K562 treated with DMSO at 1 percent for 12 hours (cell line): ENCODE results near the gene RBM8A. TPM values are rescaled to one million over a fixed set of nuclear protein-coding genes. Genes with fewer than 3 reads are reported as not detected.

Experiments
- total RNA-seq: library from RNA; unstranded; fragments of 300-600 nt; gene quantifications from 2 replicates; pipeline ENCODE4 v1.2.3, GENCODE V29; 2022; ENCODE audit not compliant: insufficient read depth

RBM8A gene
- 153 and 174 TPM in 2 replicates for total RNA-seq

GRCh38 chr1:145927063-145927886 lies at the start of gene RBM8A:
RBM8A (minus strand) TSS chr1:145927484; CDS start chr1:145927426, 58 bp downstream.

DNA sequence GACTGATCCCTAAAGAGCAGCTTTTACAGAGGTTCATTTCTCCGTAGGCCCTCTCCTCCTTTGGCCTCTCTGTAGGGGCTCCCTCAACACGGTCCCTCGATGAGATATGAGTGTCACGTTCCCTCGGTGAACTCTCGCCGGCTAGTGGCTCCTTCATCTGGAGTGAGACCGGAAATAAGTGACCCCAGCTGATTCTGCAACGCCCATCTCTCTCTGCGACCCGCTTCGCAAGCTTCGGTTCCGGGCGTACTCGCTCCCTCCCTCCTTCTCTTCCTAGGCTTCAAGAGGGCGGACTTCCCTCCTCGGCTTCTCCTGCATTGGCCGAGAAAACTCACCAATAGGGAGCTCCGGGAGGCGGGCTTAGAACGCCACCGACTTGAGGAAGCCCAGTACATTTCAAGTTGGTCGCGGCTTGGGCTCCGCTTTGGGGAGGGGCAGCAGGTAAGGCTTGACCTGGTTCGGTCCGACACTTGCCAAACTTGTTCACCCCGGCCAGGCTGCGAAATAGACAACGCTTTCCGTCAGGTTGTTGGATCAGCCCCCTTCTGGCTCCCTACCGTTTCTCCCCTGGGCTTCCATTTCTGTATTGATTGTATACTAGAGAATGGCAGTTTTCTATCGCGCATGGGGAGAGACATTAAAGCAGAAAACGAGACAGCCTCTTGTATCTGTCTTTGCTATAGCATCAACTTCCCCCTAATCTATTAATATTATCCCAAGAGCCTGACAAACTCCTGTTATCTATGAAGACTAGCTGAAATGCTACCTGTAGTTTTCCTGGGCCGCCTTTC lies 37.2 kb upstream of the RBM8A start, which contains the start of the genes ANKRD34A and POLR3GL:
ANKRD34A (minus strand) TSS at position 248 of the 791 bp plus-strand sequence. CDS start 2,816 bp downstream, outside the sequence.
POLR3GL (plus strand) TSS at position 363 of the 791 bp plus-strand sequence. CDS start 10,176 bp downstream, outside the sequence.

DNA sequence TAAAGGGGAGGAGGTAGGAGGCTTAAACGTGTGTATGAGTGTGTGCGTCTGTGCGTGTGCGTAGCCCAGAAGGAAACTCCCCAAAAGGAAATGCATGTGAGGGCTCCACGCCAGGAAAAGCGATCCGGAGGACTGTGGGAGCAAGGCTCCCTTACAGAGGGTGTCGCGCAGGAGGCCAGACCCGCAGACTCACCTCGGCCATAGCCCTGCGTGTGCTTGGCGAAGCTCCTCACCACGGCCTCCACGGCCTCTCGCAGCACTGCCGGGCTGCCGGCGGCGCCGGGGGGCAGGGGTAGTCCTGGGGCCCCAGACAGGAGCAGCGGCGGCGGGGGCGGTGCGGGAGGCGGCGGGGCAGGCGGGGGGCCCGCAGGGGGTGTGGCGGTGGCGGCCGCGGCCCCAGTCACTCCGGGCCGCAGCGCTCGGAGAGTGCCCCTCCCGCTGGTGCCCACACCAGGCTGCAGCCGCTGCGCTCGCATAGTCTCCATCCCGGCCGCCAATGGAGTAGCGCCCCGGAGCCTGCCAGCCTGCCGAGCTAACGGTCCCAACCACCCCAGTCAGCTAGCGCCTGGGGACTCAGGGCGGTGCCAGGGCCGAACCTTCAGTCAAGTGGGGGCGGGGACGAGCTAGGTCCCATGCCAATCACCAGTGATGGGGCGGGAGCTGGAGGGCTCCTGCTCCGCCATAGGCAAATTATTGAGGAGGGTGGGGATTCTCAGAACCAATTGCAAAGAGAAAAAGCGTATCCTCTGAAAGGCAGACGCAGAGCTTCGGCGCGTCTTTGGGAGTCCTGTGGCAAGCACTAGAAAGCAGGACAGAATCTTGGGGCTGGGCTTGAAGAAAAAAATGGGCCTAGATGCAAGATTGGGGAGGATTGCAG lies 30.4 kb upstream of the RBM8A start, which contains the start of gene LIX1L:
LIX1L (minus strand) TSS at position 575 of the 877 bp plus-strand sequence; CDS start at position 485, 90 bp downstream.

DNA sequence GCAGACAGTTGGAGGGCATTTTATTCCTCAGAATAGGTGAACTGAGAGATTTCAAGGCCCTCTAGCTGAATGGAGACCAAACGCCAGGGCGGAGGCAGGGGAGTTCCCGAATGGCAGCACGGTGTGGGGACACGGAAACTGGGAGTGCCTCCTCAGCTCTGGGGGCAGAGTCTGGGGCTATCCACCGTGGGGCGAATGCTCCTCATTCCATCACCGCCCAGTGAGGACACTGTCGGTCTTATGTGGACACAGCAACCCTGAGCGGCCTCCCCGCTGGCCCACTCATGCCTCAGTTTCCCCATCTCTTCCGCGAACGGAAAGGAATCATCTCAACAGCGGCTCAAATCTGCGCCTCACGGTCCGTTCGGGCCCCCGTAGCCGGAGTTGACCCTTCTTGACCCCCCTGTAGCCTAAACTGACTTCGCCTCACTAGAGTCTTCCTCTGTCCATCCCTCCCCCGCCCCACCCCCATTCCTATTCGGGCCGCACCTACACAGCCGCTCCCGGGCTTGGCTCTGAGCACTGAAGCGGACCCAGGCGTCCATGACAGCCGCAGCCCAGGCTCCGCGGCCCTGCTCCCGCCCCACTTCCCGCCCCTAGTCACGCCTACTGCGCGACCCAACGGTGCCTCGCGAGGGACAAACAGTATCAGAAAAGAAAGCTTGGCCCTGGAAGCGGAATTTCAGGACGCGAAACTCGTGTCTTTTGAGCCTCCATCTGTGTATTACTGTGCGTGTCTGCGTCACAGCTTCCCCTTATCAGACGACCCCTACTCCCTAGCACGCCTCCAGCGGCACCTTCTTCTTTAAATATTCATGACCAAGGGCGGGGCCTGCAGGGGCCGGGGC lies 8.9 kb downstream of the RBM8A start, which contains the start of gene PEX11B:
PEX11B (minus strand) TSS at position 574 of the 848 bp plus-strand sequence; CDS start at position 545, 29 bp downstream.

GRCh38 chr1:145885738-145886287 lies 41.5 kb downstream of the RBM8A start, which contains the start of gene ANKRD35:
ANKRD35 (minus strand) TSS chr1:145885866; CDS start chr1:145885758, 108 bp downstream.

Other genes starting within 250 kb of the RBM8A start
- gene PDZK1, start 220.1 kb downstream of the RBM8A start, total RNA-seq = not detected in 2 replicates
- gene CD160, start 208.0 kb downstream of the RBM8A start, total RNA-seq = not detected in 2 replicates
- gene RNF115, start 103.4 kb downstream of the RBM8A start, total RNA-seq = 3.3 and 9.2 TPM in 2 replicates
- gene POLR3C, start 103.3 kb downstream of the RBM8A start, total RNA-seq = 27.2 and 52.7 TPM in 2 replicates
- 6.2 and 8.6 TPM in 2 replicates for gene NUDT17, start 81.9 kb downstream of the RBM8A start, total RNA-seq
- 11.1 and 30.5 TPM in 2 replicates for gene PIAS3, start 68.4 kb downstream of the RBM8A start, total RNA-seq
- gene ANKRD35, start 41.6 kb downstream of the RBM8A start, total RNA-seq = 0.19 TPM in 1 of 2 replicates, not detected in the other
- 0.41 TPM in 1 of 2 replicates, not detected in the other for gene ITGA10, start 17.4 kb downstream of the RBM8A start, total RNA-seq
- 20.9 and 30.3 TPM in 2 replicates for gene PEX11B, start 8.8 kb downstream of the RBM8A start, total RNA-seq
- gene LIX1L, start 30.5 kb upstream of the RBM8A start, total RNA-seq = 8.0 and 18.3 TPM in 2 replicates
- 1.3 and 2.6 TPM in 2 replicates for gene ANKRD34A, start 37.1 kb upstream of the RBM8A start, total RNA-seq
- 55.4 and 58.3 TPM in 2 replicates for gene POLR3GL, start 37.2 kb upstream of the RBM8A start, total RNA-seq
- gene TXNIP, start 69.1 kb upstream of the RBM8A start, total RNA-seq = 231 and 482 TPM in 2 replicates
- 1.4 and 4.7 TPM in 2 replicates for gene HJV, start 94.3 kb upstream of the RBM8A start, total RNA-seq
- gene NBPF10, start 217.3 kb upstream of the RBM8A start, total RNA-seq = 0.44 and 1.2 TPM in 2 replicates